HG03108 (cell line): ENCODE results near the gene FBXW11.

Source experiments
- ATAC-seq: cut with Tn5 transposase; IDR thresholded peaks from one replicate; pipeline ENCODE4 v1.9.1; 2021; ENCODE audit warnings: moderate library complexity; ENCODE audit not compliant: unreplicated experiment

FBXW11 gene

DNA sequence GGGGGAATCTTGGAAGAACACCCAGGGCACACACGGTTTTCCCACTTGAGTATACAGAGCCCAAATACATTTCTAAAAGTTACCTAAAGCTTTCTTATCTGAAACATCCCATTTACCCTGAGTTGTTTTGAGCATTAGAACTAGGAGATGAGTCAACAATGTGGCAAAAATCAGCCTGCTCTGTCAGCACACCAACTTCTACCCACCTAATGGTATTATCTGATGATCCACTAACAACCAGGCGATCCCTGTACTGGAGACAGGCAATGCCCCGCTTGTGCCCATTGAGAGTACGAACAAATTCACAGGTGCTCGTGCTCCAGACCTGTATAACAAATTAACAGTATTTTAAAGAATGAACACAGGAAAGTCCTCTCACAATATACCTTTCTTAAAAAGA lies 133.8 kb downstream of the FBXW11 start:
- no peak for ATAC-seq

DNA sequence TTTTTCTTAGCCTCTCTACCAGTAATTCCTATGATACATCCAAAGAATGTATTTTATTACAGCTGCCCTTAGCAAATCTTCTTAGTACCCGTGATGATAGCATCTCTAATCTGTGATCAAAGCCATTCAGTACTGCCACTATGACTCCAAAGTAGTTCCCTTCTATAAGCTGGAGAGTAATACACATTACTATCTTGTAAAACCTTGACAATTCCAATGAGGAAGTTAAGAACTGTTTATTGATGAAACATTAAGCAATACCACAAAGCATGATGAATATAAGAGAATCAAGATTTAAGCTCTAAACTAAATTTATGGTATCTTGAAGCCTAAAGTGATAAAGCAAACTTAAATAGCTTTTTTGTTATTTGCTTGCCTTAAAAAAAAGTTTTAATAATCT lies 134.7 kb downstream of the FBXW11 start:
- no peak for ATAC-seq

DNA sequence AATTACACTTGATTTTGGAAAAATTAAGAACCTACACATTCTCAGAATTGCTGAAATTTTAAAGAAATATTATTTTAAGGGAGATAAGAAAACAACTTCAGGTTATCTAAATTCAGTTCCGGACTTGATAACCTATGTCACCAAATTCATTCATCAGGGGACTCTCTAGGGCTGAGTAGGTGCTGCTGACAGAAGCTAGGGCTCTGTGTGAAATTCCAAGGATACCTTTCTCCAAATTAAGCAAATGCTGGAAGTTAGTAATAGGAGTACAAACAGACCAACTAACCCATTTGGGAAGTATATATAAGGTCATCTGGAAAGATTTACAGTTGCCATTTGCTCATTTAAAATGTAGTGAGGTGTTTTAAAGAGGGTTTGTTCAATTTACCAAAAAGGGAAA lies 136.5 kb downstream of the FBXW11 start:
- ATAC-seq: no peak

DNA sequence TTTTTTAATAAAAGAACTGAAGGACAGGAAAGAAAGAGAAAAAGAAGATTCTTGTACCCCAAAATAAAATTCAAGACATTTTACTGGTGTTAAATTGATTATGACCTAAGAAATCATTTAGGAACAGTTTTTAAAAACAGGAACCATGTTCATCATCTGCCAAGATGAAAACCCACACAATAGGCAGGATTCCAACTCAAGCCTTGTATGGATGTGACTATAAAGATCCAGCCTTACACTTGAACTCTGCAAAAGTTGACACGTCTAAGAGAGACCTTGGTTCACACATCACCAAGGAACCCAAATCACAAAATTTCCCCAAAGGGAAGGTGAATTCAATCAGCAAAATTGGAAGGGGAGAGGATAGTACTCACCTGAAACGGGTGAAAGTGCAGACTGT lies 138.2 kb downstream of the FBXW11 start:
- ATAC-seq: no peak

DNA sequence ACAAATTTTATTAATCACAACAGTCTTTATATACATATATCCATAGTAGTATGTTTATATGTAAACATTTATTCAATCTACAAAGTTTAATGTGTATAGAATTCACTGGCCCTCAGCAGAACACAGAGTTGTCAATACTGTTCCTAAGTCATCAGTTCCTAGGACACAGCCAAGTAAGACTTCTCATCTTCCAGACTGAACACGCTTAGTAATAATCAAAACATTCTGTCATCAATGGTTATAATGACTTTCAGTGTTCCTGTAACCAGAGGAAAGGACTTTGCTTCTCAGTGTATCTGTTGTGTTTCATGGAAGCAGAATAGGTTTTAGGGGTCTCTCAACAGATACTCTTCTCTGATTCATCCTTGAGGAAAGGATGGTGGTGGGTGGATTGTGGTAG lies 138.7 kb downstream of the FBXW11 start:
- no peak for ATAC-seq

DNA sequence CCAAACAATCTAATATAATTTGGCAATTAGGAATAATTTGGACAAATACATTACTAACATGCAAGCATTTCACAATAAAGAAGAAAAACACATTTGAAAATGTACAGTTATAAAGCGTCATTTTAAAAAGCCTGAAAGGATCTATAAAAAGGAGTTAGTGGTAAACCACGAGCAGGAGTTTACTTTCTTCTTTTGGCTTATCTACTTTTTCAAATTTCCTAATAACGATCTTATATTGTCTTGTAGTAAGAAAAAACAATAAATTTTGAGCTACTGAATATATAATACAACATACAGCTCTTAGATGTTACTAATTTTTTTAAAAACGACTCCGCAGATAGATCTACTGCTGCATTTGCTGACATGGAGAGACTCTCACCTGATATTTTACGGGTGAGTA lies 141.0 kb downstream of the FBXW11 start:
- ATAC-seq: no peak

DNA sequence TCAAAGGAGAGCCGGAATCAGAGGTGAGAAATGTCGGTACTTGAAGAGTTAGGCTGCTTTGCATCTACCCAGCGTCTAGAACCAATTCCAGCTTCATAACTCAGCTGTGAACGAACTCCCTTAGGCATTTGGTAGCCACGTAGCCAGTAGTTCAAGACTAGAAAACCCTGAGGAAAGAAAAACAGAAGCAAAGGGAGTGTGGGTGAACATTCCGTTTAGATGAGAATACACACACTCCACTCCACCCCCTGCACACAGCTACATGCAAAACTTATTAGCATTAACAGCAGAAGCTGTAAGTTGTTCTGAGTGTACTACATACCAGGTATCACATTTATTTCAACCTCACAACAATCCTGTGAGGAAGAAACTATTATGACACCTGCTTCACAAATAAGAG lies 142.5 kb downstream of the FBXW11 start:
- ATAC-seq: no peak

DNA sequence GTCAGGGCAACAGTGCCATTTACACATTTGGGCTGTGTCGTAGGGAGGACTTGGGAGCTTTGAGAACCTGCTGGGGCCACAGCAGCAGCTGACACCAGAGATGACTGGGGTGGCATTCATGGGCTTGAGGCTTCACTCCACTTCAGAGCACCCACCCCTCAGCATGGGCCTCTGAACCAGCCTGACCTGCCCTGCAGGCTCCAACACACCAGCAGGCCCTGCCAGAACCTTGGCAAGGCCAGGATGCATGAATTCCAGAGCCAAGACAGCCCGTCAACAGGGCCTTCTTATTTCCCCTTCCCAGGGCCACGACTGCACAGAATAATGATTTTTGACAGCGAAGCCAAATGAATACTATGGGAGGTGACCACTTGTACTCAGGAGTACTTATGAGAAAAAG lies 143.8 kb downstream of the FBXW11 start:
- no peak for ATAC-seq

DNA sequence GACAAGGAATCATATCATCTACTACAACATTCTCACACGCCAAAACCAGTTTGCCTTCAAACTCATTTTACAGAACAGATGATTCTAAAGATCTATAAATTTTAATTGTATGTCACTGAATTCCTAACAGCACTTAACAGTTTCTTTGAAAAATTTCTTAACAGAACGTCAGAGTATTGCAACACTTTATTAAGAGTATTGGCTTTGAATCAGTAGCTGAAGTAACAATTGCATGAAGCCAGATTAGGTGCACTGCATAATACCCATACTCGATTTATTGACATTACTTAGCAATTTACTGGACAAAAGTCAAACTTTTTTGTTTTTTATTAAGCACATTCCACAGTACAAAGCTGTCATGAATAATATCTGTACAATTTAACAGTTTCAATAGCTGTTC lies 145.1 kb downstream of the FBXW11 start:
- no peak for ATAC-seq

DNA sequence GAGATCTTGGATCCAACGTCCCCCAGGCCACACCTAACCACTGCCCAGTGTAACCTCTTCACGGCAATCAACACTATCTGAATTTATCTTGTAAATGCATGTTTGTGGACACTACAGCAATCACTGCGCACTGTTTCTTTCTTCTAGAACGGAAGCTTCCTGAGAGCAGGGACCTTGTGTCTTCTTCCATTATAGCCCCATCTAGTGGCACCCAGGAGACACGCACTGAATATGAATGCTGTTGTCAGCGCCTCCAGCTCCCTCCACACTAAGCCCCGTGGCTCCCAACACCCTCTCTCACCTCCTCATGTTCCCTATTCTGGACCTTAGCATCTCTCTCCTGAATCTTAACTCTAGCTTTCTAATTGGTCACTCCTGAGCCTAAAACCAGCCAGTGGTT lies 148.1 kb downstream of the FBXW11 start:
- no peak for ATAC-seq

DNA sequence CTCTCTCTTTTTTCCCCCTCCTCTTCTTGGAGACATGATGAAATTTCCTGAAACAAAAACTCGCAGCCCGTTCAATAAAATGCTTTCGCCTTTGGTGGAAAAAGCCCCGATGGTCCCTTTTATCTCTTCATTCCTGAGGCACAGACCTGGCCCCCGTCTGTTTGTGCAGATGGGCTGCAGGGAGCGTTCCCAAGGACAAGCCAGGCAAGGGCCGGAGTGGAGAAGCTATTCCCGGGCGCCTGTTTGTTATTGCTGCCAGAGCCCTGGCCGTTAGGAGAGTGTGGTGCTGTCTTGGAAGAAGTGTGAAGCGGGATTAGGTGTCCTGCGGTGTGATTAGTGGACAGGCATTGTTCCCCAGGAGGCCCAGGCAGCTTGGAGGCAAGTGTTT lies 149.0 kb downstream of the FBXW11 start:
- no peak for ATAC-seq

DNA sequence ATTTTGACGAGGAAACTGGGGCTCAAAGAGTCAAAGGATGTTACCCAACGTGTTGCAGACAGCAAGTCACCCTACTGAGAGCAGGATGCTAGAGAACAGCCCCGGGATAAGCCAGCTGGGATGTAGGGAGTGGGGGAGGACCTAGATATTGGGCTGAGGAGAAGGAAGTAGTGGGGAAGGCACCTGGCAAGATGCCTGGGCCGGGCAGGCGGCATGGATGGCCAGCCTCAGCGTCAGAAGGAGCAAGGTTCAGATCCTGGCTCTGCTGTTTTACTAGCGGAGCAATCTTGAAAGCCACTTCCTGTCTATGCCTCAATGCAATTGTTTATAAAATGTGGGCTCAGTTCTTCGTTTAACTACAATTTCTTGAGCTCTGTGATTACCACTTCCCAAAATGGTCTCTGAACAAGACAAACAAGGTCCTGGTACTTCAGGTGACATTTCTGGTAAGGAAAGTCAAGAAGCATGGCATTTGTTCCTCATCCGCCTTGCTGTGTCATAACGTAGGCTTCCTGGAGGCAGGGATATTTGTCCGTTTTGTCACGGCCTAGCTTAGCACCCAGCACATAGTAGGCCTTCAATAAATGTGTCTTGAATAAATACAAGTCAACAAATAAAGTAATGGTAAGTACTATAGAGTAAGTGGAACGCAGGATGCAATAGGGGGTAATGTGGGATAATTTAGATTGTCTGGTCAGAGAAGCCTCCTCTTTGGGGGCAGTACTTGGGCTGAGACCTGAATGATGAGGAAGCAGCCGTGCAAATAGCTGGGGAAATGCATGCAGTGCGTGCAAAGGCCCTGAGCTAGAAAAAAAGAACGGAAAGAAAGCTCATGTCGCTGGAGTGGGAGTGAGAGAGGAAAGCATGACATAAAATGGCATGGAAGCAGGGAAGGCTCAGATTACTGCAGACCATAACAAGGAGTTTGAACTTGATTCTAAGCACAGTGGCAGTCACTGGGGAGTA lies 150.4 kb downstream of the FBXW11 start:
- ATAC-seq: no peak

DNA sequence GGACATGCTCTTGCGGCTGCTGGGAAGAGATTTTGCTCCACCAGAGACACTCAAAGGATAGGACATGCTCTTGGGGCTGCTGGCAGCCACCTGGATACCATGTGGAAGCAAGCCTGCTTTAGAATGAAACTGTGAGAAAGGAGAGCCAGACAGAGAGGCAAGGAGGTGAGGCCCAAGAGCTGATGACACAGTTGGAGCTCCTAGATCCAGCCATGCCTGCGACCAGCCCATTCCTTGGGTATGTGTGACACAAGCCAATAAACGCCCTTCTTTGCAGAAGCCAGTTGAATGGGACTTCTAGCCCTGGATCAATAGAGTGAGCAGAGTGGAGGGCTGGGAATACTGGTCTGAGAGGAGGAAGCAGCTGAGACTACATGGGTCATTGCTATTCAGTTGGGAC lies 151.2 kb downstream of the FBXW11 start:
- no peak for ATAC-seq

DNA sequence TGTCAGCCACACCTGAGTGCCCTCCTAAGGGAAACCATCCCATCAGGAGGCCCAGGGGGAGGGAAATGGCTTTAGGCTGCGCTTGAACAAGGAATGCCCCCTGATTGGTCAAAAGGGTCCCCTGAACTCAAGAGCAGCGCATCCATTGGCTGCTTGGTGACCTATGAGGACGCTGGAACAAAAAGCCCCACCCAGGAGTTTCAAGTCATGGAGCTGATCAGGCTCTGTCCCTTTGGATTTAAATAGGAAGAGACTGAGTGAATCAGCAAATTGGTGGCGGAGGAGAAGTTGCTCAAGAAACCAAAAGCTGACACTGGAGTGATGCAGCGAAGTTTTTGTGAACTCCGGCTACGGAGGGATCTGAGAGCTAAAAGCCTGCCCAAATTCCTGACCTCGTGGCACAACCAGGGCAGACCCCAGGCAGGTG lies 154.2 kb downstream of the FBXW11 start:
- no peak for ATAC-seq

DNA sequence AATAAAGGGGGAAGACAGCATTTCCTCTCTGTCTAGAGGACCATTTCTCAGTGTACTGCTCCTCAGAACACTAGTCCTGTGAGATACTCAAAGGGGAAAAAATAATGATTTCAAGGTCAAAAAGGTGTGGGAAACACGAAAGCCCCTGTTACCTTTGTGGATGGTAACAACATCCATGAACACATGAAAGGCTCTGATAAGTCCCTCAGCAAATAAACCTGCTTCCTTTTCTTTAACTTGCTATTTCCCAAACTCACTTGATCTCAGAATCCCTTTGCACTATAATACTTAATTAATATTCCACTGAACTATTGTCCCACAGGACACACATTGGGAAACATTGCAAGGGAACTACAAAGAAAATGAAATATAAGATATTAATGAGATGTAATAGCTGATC lies 155.2 kb downstream of the FBXW11 start:
- ATAC-seq: no peak

DNA sequence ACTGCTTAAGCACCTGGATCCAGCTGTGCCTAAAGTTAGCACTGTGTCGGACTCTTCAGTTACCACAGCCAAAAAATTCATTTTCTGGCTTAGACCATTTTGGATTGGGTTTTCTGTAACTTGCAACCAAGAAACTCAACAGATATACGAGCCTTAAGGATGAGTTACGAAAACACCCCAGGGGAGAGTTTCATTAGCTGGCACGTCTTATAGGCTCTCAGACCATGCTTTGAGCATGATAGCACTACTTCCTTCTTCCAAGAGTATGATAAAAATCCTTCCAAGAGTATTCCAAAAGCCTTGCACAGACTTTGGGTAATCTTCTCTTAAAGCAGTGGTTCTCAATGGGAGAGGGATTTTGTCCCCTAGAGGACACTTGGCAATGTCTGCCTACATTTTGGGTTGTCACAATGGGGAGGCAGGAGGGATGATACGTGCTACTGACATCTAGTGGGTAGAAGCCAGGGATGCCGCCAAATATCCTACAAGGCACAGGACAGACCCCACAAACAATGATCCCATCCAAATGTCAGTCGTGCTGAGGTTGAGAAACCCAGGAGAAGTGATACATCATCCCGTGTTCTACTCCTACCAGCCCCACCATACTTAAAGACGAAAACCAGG lies 156.0 kb downstream of the FBXW11 start:
- no peak for ATAC-seq

DNA sequence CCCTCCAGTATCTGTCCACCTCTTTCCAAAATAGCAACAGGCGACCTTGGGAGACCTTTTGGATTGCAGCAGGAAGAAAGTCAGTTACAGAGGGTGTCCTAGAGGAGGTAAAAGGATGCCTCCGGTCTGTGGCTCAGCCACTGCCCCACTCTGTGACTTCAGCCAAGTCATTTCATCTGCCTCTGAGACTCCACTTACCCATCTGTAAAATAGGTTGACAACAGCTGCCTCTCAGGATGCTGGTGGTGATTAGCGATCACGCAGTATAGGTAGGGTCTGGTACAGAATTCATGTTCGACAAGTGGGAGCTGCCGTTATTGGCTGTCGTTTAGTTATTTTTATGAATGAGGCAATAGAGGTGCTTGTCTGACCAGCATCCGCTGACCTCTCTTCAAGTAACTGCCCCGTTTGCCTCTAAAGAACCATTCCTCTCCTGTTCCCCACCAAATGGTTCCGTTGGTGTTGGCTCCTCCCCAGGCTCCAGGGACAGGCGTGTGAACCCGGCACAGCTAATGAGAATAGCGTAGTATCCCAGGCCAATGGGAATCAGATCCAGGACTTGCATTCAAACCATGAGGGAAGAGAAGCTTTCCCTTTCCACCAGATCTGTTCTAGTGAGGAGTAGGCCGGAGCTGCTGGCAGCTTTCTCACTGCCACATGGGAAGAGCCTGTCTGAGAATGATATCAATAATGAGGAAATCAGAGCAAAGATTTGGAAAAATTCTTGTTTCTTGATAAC lies 156.7 kb downstream of the FBXW11 start:
- no peak for ATAC-seq

DNA sequence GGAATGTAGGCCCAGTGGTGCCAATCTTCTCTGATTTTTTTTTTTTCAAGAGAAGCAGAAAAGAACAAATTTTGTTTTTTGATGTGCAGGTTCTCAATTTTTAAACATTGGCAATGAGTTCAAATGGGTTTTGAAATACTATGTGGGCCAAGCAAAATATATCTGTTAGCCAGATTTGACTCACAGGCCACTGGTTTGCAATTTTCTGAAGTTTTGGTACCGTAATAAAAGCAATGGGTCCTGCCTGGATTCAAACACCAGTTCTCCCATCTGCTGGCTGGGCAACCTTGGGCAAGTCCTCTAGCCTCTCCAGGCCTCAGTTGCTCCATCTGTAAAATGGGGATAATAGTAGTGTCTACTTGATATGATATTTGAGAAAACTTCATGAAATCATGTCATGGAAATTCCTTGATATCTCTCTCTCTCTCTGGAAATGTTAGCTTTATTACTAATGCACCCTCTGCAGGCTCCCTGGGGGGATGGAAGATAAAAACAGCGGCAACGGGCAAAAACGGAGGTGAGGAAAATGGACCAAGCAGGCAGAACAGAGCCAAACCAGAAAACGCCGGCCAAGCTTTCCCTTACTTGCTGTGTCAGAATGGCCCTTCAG lies 157.4 kb downstream of the FBXW11 start:
- ATAC-seq: no peak

DNA sequence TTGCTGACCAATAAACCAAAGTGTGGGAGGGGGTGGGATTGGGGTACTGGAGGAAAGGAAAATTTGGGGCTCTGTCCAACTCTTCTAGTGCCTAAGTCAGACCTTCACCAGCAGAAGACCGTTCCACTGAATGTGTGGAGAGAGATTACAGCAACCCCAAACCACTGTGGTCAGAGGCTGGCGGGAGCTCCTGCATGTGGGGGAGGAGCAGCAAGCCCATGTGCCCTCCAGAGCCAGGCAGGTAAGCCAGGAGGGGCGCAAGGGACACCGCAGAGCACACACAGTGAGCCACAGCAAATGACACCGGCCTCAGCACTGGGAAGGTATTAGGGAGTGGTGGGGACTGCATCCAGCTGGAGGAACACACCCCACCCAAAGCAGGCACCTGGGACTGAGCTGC lies 158.0 kb downstream of the FBXW11 start:
- no peak for ATAC-seq

DNA sequence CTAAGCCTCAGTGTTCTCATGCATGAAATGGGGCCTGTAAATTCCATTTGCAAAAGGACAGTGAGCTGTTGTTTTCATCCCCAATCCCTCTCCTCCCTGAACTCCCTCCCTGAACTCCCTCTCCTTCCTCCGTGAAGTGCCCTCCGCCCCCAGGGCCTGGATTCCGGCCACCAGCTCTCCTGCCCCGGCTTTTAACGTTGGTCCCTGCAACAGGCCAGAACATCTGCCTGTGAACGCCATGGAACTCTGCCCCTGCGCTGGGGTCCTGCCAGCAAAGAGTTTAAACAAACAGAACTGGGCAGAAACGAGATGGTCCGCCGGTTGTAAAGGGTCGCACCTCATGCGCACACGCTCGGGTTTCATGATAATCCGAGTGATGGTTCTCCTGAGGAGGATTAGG lies 158.4 kb downstream of the FBXW11 start:
- ATAC-seq: no peak

DNA sequence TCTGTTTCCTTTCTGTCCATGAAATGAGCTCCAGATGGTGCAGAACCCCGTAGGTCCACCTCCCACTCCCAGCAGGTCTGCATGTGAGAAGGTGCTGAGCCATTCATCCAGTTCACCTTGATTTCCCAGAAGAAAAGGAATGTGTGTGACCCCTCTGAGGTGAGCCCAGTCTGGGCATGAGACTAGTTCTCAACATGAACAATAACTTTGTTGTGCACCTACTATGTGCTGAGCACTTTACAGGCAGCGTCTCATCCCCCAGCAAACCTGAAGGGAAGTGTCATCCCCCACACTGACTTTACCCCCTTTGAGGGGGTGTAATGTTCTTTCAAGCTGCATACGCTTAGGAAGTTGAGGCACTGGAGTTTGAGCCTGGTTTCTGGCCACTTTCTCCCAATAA lies 159.4 kb downstream of the FBXW11 start:
- ATAC-seq: no peak
